Stimulated activated CD4-positive, alpha-beta T cell treated with anti-CD3 and anti-CD28 coated beads, TNF-alpha, amount 100 ng/mL, for 48 hours (primary cell): ENCODE data around the gene DGLUCY.
"Not testable (repeated sequence)": the region's sequence is repeated elsewhere in the genome, so short reads cannot be mapped to it uniquely, and the experiment has no call there.

Experiments
- DNase-seq, 3 donors: peaks; one replicate each; pipeline ENCODE4 v3.0.0-alpha.2; 2020; ENCODE audit warnings: low read depth in 3 of 3

Gene DGLUCY

GRCh38 chr14:91257328-91258010, 143.6 kb downstream of the DGLUCY start:
- no peak for DNase-seq

- no peak for DNase-seq
These were observed 144.2 kb downstream of the DGLUCY start for GRCh38 chr14:91258011-91258618.

GRCh38 chr14:91258876-91259275, 145.0 kb downstream of the DGLUCY start:
- DNase-seq = no peak

- DNase-seq = peak in 1 of 3 donors; percentile 49
These were observed 147.2 kb downstream of the DGLUCY start for GRCh38 chr14:91261115-91261514.

- no peak for DNase-seq
These were observed 148.2 kb downstream of the DGLUCY start for GRCh38 chr14:91261986-91262549.

GRCh38 chr14:91263329-91263728, 149.5 kb downstream of the DGLUCY start:
- DNase-seq = no peak

- DNase-seq = no peak
These were observed 150.6 kb downstream of the DGLUCY start for GRCh38 chr14:91264151-91265150.

- DNase-seq = no peak
These were observed 151.5 kb downstream of the DGLUCY start for GRCh38 chr14:91265404-91265803.

- DNase-seq = not testable (repeated sequence)
These were observed 152.4 kb downstream of the DGLUCY start for GRCh38 chr14:91266276-91266675.

- no peak for DNase-seq
These were observed 154.1 kb downstream of the DGLUCY start for GRCh38 chr14:91267965-91268437.

- no peak for DNase-seq
These were observed 155.5 kb downstream of the DGLUCY start for GRCh38 chr14:91269076-91269991.

- no peak for DNase-seq
These were observed 156.3 kb downstream of the DGLUCY start for GRCh38 chr14:91270188-91270587.

GRCh38 chr14:91270619-91271018, 156.7 kb downstream of the DGLUCY start:
- no peak for DNase-seq

GRCh38 chr14:91271639-91272038, 157.8 kb downstream of the DGLUCY start:
- no peak for DNase-seq

- no peak for DNase-seq
These were observed 158.7 kb downstream of the DGLUCY start for GRCh38 chr14:91272341-91273272.

GRCh38 chr14:91273273-91273884, 159.5 kb downstream of the DGLUCY start:
- DNase-seq = no peak

- no peak for DNase-seq
These were observed 160.0 kb downstream of the DGLUCY start for GRCh38 chr14:91273885-91274273.

- no peak for DNase-seq
These were observed 160.9 kb downstream of the DGLUCY start for GRCh38 chr14:91274796-91275195.
